ENCODE data around the gene AP1G2. TPM values are rescaled to one million over a fixed set of nuclear protein-coding genes. Genes with fewer than 3 reads are reported as not detected.

The AP1G2 gene
- total and polyA plus RNA-seq, 4 donors, result 12.4 to 26.6 (median 17.3) TPM

DNA sequence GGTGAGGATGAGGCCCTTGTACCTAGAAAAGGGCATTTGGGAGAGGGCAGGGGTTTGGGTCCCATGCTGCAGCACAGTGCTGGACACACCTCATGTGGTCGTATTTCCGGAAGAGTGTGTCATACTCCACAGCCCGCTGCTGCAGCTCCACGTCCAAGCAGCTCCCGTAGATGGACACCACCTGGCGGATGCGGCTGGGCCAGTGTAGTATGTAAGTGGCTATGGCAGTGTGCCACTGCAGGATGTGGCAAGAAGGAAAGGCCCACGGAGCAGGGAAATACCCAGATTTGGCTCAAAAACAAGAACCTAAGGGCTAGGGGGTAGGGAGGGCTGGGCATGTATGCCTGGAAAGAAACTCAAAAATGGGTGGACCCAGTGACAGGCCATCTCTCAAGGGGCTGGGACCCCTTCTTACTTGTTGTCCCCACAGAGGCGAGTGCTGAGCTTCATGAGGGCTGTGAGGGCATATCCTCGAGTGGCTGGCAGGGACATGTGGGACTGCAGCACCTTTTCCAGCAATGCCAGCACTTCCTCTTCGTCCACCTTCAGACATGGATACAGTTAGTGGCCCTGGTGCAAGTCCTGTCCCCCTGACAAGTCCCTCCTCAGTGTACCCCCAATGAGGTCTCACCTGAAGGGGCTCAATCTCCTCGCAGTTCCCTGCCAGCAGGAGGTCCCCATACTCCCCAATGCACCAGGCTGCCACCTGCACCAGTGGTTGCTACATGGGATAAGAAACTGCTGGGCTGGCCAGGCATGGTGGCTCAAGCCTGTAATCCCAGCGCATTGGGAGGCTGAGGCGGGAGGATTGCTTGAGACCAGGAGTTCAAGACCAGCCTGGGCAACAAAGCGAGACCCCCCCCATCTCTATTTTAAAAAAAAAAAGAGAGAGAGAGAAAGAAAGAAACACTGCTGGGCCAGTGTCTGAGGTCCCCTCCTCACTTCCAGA lies 5.4 kb downstream of the AP1G2 start:
- no peak for TF ChIP-seq JUND (IDR thresholded peaks at IDR 0.05)
- TF ChIP-seq RAD21 (IDR thresholded peaks at IDR 0.05), result no peak
- Histone ChIP-seq H3K4me3 (ENCODE audit: low read depth in 1 of 3, low read length in 3 of 3) (no peak overlapping the region), H3K9ac (ENCODE audit: low read depth in 1 of 2, low read length in 2 of 2) (no peak overlapping the region), H3K4me1 (ENCODE audit: control insufficient read depth in 4 of 4, insufficient read depth in 4 of 4, low read length in 3 of 4) (peaks cover 0 to 23% (median 19%) of the 10 kb centered on the region in 4 donors), H3K27me3 (ENCODE audit: control insufficient read depth in 4 of 4, insufficient read depth in 4 of 4, low read length in 3 of 4) (no peaks in the 10 kb centered on the region), H3K9me3 (ENCODE audit: control insufficient read depth in 4 of 4, low read length in 3 of 4) (no peaks in the 10 kb centered on the region), H3K27ac (ENCODE audit: low read depth in 1 of 2, low read length in 2 of 2) (no peak overlapping the region), H3K36me3 (ENCODE audit: control insufficient read depth in 4 of 4, insufficient read depth in 3 of 4, low read depth in 1 of 4, low read length in 3 of 4) (peaks cover 4 to 19% (median 8%) of the 10 kb centered on the region in 4 donors)
- 85% methylated on average over 15 of the region's 15 CpGs for WGBS
- no peak for DNase-seq (ENCODE audit: low spot score)

GRCh38 chr14:23561259-23561658 lies 6.3 kb downstream of the AP1G2 start:
- no peaks in the 10 kb centered on the region for H3K9me3 ChIP-seq (ENCODE audit: control insufficient read depth in 4 of 4, low read length in 3 of 4)
- no peak overlapping the region for H3K4me3 ChIP-seq (ENCODE audit: low read depth in 1 of 3, low read length in 3 of 3)
- peaks cover 4 to 25% (median 23%) of the 10 kb centered on the region in 4 donors for H3K4me1 ChIP-seq (ENCODE audit: control insufficient read depth in 4 of 4, insufficient read depth in 4 of 4, low read length in 3 of 4)
- no peak overlapping the region for H3K27ac ChIP-seq (ENCODE audit: low read depth in 1 of 2, low read length in 2 of 2)
- no peak overlapping the region for H3K9ac ChIP-seq (ENCODE audit: low read depth in 1 of 2, low read length in 2 of 2)
- no peaks in the 10 kb centered on the region for H3K27me3 ChIP-seq (ENCODE audit: control insufficient read depth in 4 of 4, insufficient read depth in 4 of 4, low read length in 3 of 4)
- no peak for TF ChIP-seq FOXA2 (IDR thresholded peaks at IDR 0.05)
- no peak for TF ChIP-seq SP1 (IDR thresholded peaks at IDR 0.05)
- TF ChIP-seq ATF3 (IDR thresholded peaks at IDR 0.05), result no peak
- TF ChIP-seq JUND (IDR thresholded peaks at IDR 0.05), result no peak
- peaks cover 4 to 19% (median 8%) of the 10 kb centered on the region in 4 donors for H3K36me3 ChIP-seq (ENCODE audit: control insufficient read depth in 4 of 4, insufficient read depth in 3 of 4, low read depth in 1 of 4, low read length in 3 of 4)
- no peak for DNase-seq (ENCODE audit: low spot score)
- 94% methylated on average over 2 of the region's 2 CpGs for WGBS

GRCh38 chr14:23559926-23560520 lies 7.6 kb downstream of the AP1G2 start:
- Histone ChIP-seq H3K27me3 (ENCODE audit: control insufficient read depth in 4 of 4, insufficient read depth in 4 of 4, low read length in 3 of 4) (no peaks in the 10 kb centered on the region), H3K9me3 (ENCODE audit: control insufficient read depth in 4 of 4, low read length in 3 of 4) (no peaks in the 10 kb centered on the region), H3K9ac (ENCODE audit: low read depth in 1 of 2, low read length in 2 of 2) (no peak overlapping the region), H3K36me3 (ENCODE audit: control insufficient read depth in 4 of 4, insufficient read depth in 3 of 4, low read depth in 1 of 4, low read length in 3 of 4) (peaks cover 4 to 19% (median 8%) of the 10 kb centered on the region in 4 donors), H3K27ac (ENCODE audit: low read depth in 1 of 2, low read length in 2 of 2) (no peak overlapping the region), H3K4me1 (ENCODE audit: control insufficient read depth in 4 of 4, insufficient read depth in 4 of 4, low read length in 3 of 4) (peaks cover 4 to 30% (median 25%) of the 10 kb centered on the region in 4 donors), H3K4me3 (ENCODE audit: low read depth in 1 of 3, low read length in 3 of 3) (no peak overlapping the region)
- 90% methylated on average over 3 of the region's 3 CpGs for WGBS
- no peak for DNase-seq (ENCODE audit: low spot score)
- TF ChIP-seq HNF4G (IDR thresholded peaks at IDR 0.05) (no peak), JUND (IDR thresholded peaks at IDR 0.05) (no peak), FOXA2 (IDR thresholded peaks at IDR 0.05) (no peak), RXRA (IDR thresholded peaks at IDR 0.05) (no peak), EGR1 (IDR thresholded peaks at IDR 0.05; ENCODE audit: low read depth in 2 of 2) (no peak), FOXA1 (IDR thresholded peaks at IDR 0.05) (no peak), REST (IDR thresholded peaks at IDR 0.05) (no peak), HNF4A (conservative IDR thresholded peaks at IDR 0.05) (no peak), YY1 (IDR thresholded peaks at IDR 0.05) (no peak), SP1 (IDR thresholded peaks at IDR 0.05) (no peak), GABPA (IDR thresholded peaks at IDR 0.05 in 1 of 2, conservative IDR thresholded peaks at IDR 0.05 in 1 of 2) (no peak)
- TF ChIP-seq, protein P1, sequence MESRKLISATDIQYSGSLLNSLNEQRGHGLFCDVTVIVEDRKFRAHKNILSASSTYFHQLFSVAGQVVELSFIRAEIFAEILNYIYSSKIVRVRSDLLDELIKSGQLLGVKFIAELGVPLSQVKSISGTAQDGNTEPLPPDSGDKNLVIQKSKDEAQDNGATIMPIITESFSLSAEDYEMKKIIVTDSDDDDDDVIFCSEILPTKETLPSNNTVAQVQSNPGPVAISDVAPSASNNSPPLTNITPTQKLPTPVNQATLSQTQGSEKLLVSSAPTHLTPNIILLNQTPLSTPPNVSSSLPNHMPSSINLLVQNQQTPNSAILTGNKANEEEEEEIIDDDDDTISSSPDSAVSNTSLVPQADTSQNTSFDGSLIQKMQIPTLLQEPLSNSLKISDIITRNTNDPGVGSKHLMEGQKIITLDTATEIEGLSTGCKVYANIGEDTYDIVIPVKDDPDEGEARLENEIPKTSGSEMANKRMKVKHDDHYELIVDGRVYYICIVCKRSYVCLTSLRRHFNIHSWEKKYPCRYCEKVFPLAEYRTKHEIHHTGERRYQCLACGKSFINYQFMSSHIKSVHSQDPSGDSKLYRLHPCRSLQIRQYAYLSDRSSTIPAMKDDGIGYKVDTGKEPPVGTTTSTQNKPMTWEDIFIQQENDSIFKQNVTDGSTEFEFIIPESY (IDR thresholded peaks at IDR 0.05), result no peak
- TF ChIP-seq, protein P2, sequence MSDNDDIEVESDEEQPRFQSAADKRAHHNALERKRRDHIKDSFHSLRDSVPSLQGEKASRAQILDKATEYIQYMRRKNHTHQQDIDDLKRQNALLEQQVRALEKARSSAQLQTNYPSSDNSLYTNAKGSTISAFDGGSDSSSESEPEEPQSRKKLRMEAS (IDR thresholded peaks at IDR 0.05), result no peak
